ENCODE measurements around the gene PAK5.

The PAK5 gene

GRCh38 chr20:9535449-9535848 lies 303.4 kb downstream of the PAK5 start:
- in situ Hi-C loops (cut with HindIII; ENCODE audit: low sequenced_read_pairs), result no loop called here
- no peak for DNase-seq (ENCODE audit: low read depth)
- no peak overlapping the region for H3K4me3 ChIP-seq (ENCODE audit: low read depth, low read length)
- TF ChIP-seq, protein P1, sequence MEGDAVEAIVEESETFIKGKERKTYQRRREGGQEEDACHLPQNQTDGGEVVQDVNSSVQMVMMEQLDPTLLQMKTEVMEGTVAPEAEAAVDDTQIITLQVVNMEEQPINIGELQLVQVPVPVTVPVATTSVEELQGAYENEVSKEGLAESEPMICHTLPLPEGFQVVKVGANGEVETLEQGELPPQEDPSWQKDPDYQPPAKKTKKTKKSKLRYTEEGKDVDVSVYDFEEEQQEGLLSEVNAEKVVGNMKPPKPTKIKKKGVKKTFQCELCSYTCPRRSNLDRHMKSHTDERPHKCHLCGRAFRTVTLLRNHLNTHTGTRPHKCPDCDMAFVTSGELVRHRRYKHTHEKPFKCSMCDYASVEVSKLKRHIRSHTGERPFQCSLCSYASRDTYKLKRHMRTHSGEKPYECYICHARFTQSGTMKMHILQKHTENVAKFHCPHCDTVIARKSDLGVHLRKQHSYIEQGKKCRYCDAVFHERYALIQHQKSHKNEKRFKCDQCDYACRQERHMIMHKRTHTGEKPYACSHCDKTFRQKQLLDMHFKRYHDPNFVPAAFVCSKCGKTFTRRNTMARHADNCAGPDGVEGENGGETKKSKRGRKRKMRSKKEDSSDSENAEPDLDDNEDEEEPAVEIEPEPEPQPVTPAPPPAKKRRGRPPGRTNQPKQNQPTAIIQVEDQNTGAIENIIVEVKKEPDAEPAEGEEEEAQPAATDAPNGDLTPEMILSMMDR (IDR thresholded peaks at IDR 0.05; ENCODE audit: low read depth, low read length, missing control alignments), result no peak

- in situ Hi-C loops (cut with HindIII; ENCODE audit: low sequenced_read_pairs), result no loop called here
Measured at GRCh38 chr20:9534025-9534424, 304.9 kb downstream of the PAK5 start.

DNA sequence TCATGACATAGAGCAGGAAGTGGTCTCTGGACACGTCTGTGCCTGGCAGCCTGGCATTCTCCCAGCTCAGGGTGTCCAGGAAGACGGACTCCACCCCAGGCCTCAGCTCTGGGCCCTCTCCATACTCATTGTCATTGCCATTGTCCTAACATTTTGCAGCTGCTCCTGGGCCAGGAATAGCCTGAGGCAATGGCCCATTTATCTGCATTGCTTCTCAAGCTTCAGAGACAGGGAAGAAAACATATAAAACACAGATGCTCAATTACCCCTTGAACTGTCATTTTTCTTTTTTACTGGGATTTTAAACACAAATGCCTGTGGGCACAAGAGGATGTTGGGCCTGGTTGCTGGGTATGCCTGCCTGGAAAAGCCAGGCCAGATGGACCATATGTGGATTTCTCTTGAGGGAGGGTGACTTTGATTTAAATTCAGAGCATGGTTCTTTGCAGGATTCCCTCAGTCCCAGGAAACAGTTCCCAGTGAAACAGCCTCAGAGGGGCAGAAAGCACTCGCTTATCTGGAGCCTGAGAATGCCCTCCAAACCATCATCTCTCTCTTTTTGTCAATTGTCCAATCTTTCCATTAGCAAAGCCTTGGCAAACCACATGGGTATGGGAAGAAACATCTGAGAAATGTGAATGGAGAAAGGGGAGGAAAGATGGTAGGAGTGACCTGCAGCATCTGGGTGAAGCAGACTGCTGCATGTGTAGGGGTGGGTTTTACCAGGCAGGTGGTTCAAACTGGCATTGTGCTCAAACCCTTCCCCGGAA lies 306.6 kb downstream of the PAK5 start:
- TF ChIP-seq, protein P1 (IDR thresholded peaks at IDR 0.05; ENCODE audit: low read depth, low read length, missing control alignments), result no peak

More at GRCh38 chr20:9534025-9534424, 304.9 kb downstream of the PAK5 start:
- DNase-seq (ENCODE audit: low read depth), result no peak
- TF ChIP-seq, protein P1 (IDR thresholded peaks at IDR 0.05; ENCODE audit: low read depth, low read length, missing control alignments), result no peak
- H3K4me3 ChIP-seq (ENCODE audit: low read depth, low read length), result no peak overlapping the region

DNA sequence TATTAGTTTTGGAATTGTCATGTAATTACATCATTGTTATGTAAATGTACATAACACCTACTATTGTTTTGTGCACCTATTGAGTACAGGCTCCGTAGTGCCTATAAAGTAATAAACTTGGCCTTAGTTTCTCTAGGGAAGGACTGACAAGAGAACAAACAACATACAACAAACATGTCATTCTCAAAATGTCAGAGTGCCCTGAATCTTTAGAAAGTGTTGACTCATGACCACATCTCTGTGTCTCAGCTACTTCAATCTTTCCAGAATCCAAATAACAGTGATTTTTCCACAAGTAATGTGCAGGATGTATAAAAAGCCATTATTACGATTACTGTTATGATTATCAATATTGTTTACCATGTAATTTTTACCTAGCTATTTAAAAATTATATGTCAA lies 307.3 kb downstream of the PAK5 start:
- TF ChIP-seq, protein P1 (IDR thresholded peaks at IDR 0.05; ENCODE audit: low read depth, low read length, missing control alignments), result no peak
- no peak for DNase-seq (ENCODE audit: low read depth)
- H3K4me3 ChIP-seq (ENCODE audit: low read depth, low read length), result no peak overlapping the region
- in situ Hi-C loops (cut with HindIII; ENCODE audit: low sequenced_read_pairs), result no loop called here

More for the DNA sequence above, 306.6 kb downstream of the PAK5 start:
- no peak overlapping the region for H3K4me3 ChIP-seq (ENCODE audit: low read depth, low read length)
- no peak for DNase-seq (ENCODE audit: low read depth)
- in situ Hi-C loops (cut with HindIII; ENCODE audit: low sequenced_read_pairs), result no loop called here

GRCh38 chr20:9523636-9524035 lies 315.2 kb downstream of the PAK5 start:
- in situ Hi-C loops (cut with HindIII; ENCODE audit: low sequenced_read_pairs), result loop anchor here (5.0 kb wide), 1 partner anchor 39 kb away; no protein-coding TSS in a partner anchor

GRCh38 chr20:9520086-9520485 lies 318.8 kb downstream of the PAK5 start:
- no peak for DNase-seq (ENCODE audit: low read depth)
- H3K4me3 ChIP-seq (ENCODE audit: low read depth, low read length), result no peak overlapping the region
- TF ChIP-seq, protein P1 (IDR thresholded peaks at IDR 0.05; ENCODE audit: low read depth, low read length, missing control alignments), result no peak
- in situ Hi-C loops (cut with HindIII; ENCODE audit: low sequenced_read_pairs), result loop anchor here (5.0 kb wide), 1 partner anchor 42 kb away; no protein-coding TSS in a partner anchor

More at GRCh38 chr20:9523636-9524035, 315.2 kb downstream of the PAK5 start:
- H3K4me3 ChIP-seq (ENCODE audit: low read depth, low read length), result no peak overlapping the region
- DNase-seq (ENCODE audit: low read depth), result no peak
- TF ChIP-seq, protein P1 (IDR thresholded peaks at IDR 0.05; ENCODE audit: low read depth, low read length, missing control alignments), result no peak
